GM11168 (cell line): Measurements from ENCODE around the gene NMBR.
"Not testable (repeated sequence)": the region's sequence is repeated elsewhere in the genome, so short reads cannot be mapped to it uniquely, and the experiment has no call there.

Experiments
- in situ Hi-C: fragments of 300-500 bp; cut with MboI; formaldehyde crosslinking; loops from one replicate; pipeline ENCODE4 v1.12.0; 2022; ENCODE audit warnings: low sequenced_read_pairs; ENCODE audit not compliant: unreplicated experiment

The NMBR gene

DNA sequence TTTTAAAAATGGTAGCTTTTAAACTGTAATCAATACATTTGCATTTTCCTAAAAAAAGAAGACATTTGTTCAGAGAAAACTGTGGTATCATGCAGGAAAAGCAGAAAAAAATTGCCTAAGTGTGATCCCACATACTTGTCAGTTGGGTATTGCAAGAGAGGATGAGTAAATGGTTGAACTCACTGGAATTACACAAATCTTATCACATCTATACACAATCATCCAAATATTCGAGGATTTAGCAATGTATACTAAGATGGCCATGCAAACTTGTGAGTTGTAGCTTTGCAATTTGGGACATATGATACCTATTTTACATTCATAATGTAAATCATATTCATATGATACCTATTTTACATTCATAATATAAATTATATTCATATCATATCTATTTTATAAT lies 72.4 kb downstream of the NMBR start:
- in situ Hi-C loops = no loop called here

GRCh38 chr6:142071981-142072380 lies 74.9 kb downstream of the NMBR start:
- in situ Hi-C loops = no loop called here

GRCh38 chr6:142068416-142068815 lies 78.5 kb downstream of the NMBR start:
- in situ Hi-C loops = no loop called here

DNA sequence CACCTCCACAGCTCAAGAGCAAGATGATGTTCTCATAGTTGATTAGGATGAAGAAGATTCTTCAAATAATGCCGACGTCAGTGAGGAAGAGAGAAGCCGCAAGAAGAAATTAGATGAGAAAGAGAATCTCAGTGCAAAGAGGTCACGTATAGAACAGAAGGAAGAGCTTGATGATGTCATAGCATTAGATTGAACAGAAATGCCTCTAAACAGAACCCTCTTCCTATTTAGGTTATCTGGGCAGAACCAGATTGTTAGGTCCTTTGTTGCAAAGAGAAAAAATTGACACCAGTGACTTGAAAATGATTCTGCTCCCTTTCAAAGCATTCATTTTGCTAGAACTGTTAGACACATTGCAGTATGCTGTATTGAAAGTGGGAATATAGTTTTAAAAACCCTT lies 84.1 kb downstream of the NMBR start:
- in situ Hi-C loops = not testable (repeated sequence)

DNA sequence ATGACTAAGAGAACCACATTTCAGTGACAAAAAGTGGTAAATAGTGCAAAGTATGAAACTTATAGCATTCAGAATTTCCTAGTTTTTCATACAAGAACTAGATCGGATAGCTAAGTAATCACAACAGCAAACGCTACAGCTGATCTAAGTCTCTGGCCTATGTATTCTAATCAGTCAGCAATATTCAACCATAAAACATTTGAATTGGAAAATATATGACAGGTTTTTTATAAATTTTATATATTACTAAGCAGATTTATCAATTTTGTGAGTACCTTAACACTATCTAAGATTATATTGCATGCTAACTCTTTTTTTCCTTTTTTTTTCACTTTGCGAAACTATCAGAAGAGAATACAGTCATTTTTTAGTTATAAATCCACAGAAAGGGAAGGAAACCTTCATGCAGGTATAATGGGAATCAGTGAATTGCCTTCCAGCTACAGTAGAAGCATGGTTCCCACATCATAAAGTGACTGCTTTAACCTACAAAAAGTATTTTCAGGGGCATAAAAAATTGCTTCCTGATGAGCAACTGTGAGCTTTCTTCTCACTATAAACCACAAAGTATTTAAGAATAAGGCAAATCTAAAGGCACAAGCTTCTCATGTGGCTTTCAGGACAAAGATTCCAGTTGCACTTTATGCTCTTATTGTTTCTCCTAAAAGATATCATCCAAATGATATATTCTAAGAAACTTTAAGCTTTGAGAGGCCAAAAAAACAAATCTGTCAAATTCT lies 88.2 kb downstream of the NMBR start:
- in situ Hi-C loops = no loop called here

DNA sequence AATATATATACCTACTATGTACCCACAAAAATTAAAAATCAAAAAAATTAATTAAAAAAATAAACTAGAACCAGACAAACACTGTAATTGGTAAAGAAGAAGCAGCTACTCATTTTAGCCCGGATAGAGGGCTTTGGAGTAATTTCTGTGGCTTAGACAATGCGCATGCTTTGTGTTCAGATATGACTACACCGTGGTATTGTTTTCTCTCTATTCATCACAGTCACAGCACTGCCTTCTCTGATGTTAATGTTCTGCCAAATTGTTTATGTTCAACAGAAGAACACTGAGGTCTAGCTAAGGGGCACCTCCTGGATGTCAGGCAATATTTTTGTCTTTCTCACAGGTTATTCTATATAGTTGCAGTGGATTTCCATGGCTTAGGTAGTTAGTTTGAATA lies 91.7 kb downstream of the NMBR start:
- in situ Hi-C loops = no loop called here

DNA sequence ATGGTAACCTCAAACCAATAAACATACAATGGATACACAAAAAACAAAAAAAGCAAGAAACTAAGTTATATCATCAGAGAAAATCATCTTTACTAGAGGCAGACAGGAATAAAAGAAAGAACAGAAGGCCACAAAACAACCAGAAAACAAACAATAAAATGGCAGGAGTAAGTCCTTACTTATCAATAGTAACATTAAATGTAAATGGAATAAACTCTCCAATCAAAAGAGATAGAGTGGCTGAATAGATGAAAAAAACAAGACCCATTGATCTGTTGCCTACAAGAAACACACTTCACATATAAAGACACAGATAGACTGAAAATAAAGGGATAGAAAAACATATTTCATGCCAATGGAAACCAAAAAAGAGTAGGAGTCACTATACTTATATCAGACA lies 95.5 kb downstream of the NMBR start:
- in situ Hi-C loops = no loop called here

GRCh38 chr6:142048593-142048980 lies 98.3 kb downstream of the NMBR start:
- in situ Hi-C loops = no loop called here

DNA sequence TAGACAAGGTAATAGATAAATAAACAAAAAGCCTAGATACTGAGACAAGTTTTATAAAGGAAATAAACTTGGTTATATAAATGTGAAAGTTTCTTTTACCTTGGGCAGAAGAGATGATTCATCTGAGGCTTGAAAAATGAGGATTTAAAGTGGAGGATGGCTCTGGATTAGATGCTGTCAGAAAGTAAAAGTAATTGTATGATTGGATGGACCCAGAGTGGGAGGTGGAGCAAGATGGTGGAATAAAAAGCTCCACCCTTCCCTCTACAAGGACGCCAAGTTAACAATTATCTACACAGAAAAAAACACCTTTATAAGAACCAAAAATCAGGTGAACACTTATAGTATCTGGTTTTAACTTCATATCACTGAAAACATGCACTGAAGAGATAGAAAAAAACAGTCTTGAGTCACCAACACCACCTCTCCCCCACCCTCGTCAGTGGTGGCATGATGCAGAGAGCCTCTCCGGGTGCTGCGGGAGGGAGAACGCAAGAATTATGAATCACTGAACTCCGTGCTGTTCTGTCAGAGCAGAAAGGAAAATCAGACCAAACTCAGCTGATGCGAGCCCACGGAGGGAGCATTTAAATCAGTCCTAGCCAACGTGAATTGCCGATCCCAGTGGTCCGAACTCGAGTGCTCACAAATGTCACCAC lies 98.9 kb downstream of the NMBR start:
- in situ Hi-C loops = no loop called here

DNA sequence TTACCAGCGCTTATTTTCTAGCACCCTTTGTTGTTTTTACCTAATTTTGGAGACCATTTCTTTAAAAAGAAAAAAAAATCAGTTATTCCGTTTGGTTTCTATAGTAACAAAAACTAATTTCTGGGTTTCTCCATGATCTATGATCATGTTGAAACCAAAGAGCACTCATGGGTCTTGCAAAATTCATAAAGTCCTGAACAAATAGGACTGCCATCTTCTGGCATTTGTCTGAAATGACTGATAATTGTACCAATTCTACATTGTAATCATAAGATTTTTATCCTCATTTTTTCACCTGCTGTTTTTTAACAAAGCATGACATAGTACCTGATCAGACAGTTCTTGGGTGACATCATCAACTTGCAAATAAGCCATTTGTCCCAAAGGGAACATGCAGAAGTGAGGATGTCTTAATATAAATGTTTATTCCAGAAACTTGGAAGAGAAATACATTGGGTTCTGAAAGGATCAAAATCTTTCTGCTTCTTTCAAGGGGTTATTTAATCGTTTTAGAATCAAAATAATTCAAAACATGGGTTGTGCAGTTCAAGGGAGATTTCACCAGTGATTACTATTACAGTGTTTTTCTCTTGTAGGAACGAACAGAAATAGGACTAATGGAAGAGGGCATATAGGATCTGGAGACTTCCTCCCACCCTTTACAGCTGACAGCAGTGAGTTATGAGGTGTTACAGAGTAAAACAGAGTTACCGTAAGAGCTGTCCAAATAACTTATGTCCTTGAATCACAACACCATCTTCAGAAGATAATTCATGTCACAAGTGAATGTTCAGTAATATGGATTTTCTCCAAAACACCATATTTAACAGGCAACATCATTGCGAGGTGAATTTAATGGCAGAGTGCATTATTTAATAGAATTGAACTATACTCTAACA lies 101.3 kb downstream of the NMBR start:
- in situ Hi-C loops = no loop called here

GRCh38 chr6:142035890-142036289 lies 111.0 kb downstream of the NMBR start:
- in situ Hi-C loops = no loop called here

GRCh38 chr6:142031035-142031434 lies 115.9 kb downstream of the NMBR start:
- in situ Hi-C loops = no loop called here

DNA sequence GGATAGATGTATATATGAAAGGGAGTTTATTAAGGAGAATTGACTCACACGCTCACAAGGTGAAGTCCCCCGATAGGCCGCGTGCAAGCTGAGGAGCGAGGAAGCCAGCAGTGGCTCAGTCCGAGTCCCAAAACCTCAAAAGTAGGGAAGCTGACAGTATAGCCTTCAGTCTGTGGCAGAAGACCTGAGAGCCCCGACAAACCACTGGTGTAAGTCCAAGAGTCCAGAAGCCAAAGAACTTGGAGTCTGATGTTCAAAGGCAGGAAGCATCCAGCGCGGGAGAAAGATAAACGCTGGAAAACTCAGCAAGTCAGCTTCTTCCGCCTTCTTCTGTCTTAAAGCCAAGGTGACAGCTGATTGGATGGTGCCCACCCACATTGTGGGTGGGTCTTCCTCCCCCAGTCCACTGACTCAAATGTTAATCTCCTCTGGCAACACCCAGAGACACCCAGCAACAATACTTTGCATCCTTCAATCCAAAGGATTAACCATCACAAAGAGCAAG lies 116.8 kb downstream of the NMBR start:
- in situ Hi-C loops = no loop called here

DNA sequence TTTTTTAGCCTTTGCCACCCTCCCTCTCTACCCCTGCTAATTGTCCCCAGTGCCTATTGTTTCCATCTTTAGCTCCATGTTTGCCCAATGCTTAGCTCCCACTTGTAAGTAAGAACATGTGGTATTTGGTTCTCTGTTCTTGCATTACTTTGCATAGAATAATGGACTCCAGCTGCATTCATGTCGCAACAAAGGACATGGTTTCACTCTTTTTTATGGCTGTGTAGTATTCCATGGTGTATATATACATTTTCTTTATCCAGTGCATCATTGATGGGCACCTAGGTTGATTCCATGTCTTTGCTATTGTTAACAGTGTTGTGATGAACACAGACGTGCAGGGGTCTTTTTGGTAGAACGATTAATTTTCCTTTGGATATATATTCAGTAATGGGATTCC lies 118.4 kb downstream of the NMBR start:
- in situ Hi-C loops = no loop called here

GRCh38 chr6:142027804-142028203 lies 119.1 kb downstream of the NMBR start:
- in situ Hi-C loops = not testable (repeated sequence)

- in situ Hi-C loops = no loop called here
Observed at GRCh38 chr6:142027074-142027473, 119.8 kb downstream of the NMBR start.

- in situ Hi-C loops = no loop called here
Observed at GRCh38 chr6:142026471-142026870, 120.5 kb downstream of the NMBR start.
